GM18511 (cell line): Measurements from ENCODE around the gene KRTAP19-3.
"Not testable (repeated sequence)": the region's sequence is repeated elsewhere in the genome, so short reads cannot be mapped to it uniquely, and the experiment has no call there.

Source experiments
- ATAC-seq: cut with Tn5 transposase; IDR thresholded peaks from one replicate; pipeline ENCODE4 v1.9.1; 2021; ENCODE audit warnings: mild to moderate bottlenecking, moderate library complexity; ENCODE audit not compliant: unreplicated experiment

Gene KRTAP19-3

DNA sequence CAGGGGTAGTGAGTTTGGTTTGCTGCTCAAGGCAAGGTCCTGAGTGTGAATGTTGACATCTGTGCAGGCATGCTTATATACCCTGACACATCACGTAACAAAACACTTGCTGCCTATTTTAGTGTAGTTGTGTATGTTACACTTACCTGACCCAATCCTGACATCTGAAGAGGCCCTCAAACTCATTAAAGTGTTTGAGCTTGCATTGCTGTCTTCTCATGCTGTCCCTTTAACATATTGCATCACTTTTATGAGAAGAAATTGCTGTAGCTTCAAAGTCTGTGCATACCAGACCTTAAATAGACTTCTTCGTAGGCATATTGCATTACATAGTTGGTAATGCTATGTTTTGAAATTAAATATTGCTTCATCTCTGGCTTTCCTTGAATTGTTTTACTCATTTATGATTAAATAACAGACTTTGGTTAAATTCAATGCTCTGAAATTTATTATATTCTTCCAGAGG lies at the start of gene KRTAP19-3:
KRTAP19-3 (minus strand) TSS at position 51 of the 466 bp plus-strand sequence. CDS start 56 bp downstream, outside the sequence.
- no peak for ATAC-seq

- no peak for ATAC-seq
These were observed 27.1 kb upstream of the KRTAP19-3 start for GRCh38 chr21:30518876-30519275.

DNA sequence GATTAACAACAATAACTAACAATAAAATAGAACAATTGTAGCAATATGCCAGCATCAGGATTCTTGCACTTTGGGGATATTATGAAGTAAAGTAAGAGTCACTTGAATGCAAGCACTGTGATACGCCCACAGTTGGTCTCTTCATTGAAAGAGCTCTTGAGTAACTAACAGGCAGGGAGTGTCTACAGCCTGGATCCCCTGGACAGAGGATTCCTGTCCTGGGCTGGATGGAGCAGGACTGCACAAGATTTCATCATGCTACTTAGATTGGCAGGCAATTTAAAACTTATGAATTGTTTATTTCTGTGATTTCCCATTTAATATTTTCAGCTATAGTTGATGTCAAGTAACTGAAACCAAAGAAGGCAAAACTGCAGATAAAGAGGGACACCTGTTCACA lies 23.9 kb upstream of the KRTAP19-3 start:
- no peak for ATAC-seq

DNA sequence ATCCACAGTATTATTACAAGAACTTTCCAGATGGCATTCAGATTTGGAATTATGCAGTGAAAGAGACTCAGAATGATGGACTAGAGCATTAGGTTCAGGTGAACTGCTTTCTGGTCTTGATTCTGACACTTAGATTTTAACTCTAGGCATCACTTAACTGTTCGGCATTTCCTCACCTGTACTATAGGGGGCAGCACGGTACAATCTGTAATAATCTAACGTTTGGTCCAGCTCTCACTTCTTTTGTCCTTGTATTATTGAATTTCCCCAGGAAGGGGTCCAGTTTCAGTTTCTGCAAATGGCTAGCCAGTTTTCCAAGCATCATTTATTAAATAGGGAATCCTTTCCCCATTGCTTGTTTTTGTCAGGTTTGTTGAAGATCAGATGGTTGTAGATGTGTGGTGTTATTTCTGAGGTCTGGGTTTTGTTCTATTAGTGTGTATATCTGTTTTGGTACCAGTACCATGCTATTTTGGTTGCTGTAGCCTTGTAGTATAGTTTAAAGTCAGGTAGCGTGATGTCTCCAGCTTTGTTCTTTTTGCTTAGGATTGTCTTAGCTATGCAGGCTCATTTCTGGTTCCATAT lies 13.9 kb upstream of the KRTAP19-3 start:
- not testable (repeated sequence) for ATAC-seq

DNA sequence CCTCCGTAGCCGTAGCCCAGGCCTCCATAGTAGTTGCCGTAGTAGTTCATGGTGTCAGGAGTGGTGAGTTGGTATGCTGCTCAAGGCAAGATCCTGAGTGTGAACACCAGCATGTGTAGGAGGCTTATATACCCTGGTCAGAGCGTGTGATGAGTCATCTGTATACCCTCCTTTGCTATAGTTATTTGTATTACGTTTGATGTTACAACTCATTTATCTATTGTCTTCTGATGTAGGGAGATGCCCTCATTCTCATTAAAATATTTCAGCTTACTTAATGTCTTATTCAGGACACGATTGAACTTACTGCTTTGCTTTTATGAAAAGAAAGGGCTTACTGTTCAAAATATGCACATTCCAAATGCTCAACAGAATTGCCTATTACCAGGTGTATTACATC lies 10.2 kb upstream of the KRTAP19-3 start, which contains the start of gene KRTAP19-5:
KRTAP19-5 (minus strand) TSS at position 101 of the 400 bp plus-strand sequence; CDS start at position 50, 51 bp downstream.
- ATAC-seq, result no peak

GRCh38 chr21:30497065-30497464 lies 5.3 kb upstream of the KRTAP19-3 start, which contains the start of gene KRTAP19-4:
Gene KRTAP19-4, minus strand, starts transcription at chr21:30497165. Its CDS starts 55 bp downstream, at chr21:30497110.
- ATAC-seq, result no peak

- ATAC-seq, result no peak
These were observed 4.5 kb downstream of the KRTAP19-3 start, which contains the start of gene KRTAP19-2 for GRCh38 chr21:30487336-30487735. Gene KRTAP19-2, minus strand, starts transcription at chr21:30487436. Its CDS starts 88 bp downstream, at chr21:30487348.

GRCh38 chr21:30486180-30486579 lies 5.6 kb downstream of the KRTAP19-3 start:
- no peak for ATAC-seq

GRCh38 chr21:30482130-30482529 lies 9.7 kb downstream of the KRTAP19-3 start:
- no peak for ATAC-seq

DNA sequence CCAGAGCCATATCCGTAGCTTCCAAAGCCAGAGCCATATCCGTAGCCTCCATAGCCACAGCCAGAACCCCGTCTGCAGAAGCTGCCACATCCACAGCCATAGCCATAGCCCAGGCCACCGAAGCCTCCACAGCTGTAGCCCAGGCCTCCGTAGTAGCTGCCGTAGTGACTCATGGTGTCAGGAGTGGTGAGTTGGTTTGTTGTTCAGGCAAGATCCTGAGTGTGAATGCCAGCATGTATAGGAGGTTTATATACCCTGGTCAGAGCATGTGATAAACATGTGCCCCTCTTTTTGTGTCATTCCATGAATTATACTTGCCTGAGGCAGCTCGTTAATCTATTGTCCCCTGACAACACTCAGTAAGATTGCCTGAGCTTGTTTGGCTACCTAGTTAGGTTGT lies 11.7 kb downstream of the KRTAP19-3 start, which contains the start of gene KRTAP19-1:
KRTAP19-1 (minus strand) TSS at position 223 of the 400 bp plus-strand sequence; CDS start at position 173, 50 bp downstream.
- ATAC-seq, result no peak

DNA sequence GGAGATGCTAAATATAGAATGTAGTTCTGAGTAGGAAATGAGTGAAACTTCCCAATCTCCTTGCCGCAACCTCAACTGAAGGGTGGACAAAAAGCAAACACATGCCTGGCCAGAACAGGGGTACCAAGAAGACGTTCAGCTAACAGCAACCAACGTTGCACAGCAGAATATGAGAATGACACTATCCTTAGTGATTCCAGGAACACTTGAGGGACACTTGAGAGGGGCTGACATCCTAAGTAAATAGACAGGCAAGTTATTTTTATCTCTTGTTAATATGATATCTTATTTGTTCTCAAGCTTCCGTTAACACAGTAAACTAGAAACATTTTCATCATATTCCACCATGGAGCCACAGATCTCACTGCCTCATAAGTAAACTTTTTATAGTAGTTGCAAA lies 12.6 kb downstream of the KRTAP19-3 start:
- ATAC-seq, result no peak

DNA sequence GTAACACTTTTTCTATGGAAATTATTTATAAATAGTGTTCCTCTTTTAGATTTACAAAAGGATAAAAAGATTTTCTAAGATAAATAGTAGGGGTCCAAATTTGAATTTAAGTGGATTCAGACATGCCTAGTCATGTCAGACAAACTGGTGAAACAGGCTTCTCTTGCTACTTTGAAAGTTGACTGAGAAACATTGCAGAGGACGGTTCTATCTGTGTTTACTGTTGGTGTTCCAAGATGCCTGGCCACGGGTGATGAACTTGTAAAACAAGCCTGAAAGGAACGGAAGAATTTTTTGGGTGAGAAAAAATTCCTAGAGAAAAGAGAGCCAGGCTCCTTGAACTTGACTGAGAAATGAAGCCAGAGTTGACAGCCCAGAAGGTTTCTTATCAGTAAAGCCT lies 13.8 kb downstream of the KRTAP19-3 start:
- no peak for ATAC-seq

GRCh38 chr21:30468900-30469714 lies 22.7 kb downstream of the KRTAP19-3 start:
- no peak for ATAC-seq

DNA sequence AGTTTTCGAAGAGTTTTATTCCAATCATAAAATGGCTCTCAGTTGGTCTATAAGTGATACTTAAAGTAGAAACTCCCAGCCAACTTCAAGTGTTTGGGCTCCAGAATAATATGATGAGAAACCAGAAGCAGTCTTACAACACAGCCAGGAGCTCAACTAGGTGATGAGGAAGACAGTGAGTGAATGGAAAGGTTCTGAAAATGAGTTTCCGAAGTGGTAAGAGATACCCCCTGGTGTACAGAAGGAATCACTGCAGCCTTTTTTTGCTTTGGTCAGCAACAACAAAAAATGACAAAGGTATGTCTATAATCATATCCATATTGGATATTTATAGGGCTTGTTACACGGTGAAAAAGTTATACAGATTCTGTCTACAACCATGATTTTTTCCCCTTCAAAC lies 28.1 kb downstream of the KRTAP19-3 start:
- ATAC-seq, result no peak

DNA sequence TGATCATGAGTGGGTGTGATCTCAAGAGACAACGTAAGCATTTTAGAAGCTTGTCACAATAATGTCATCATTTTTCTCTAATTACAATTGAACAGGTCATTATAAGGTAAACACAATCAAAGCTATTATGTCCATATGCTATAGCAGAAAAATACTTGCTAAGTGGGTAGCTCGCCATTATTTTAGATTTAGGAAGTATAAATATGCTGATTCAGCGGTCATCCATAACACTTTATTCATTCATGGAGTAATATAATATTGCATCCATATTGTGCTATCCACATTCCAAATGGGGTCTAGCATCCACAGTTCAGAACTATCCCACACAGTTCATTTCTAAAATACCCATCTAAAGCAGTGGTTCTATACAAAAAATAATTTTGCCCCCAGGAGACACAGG lies 43.3 kb downstream of the KRTAP19-3 start:
- ATAC-seq, result no peak

GRCh38 chr21:30447056-30447455 lies 44.8 kb downstream of the KRTAP19-3 start:
- ATAC-seq, result no peak

DNA sequence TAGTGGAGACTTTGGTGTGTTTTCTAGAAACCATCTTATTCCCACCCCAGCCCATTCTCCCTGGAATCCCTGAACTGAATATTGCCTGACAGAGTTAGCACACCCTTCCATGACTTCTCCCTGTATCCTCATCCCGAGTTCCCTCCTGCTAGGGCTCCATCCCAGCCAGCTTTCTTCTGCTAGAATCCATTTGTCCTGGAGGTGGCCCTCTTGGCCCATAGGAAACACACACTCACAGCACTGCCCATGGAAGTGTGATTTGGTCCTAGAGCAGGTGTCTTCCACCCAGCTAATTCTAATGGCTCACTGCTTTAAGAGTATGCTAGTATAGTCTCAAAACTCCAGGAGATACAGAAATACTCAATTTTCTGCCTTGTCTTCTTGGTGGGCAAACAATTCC lies 47.6 kb downstream of the KRTAP19-3 start:
- ATAC-seq, result no peak

DNA sequence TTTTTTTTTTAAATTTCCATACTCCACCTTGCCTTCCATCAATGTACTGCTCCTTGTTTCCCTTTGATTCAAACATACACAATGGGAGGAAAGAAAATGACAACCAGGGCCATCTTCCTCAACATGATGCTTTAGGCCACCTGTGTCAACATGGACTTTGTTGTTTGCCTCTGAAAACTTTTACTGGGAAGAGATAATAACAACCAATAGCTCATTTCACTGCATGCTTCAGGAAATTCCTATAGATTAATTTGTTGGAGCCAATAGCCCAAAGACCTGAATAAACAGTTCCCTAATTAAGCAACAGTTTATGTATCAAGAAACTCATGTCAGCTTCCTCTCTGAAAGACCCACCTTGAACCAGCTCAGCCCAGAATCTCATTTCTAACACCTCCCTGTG lies 48.6 kb downstream of the KRTAP19-3 start:
- no peak for ATAC-seq
